PC-3 (cell line): Measurements from ENCODE around the gene ITSN1.

Experiments
- CTCF ChIP-seq: fragments of 300-600 bp; sonication (generic); conservative IDR thresholded peaks from 2 replicates; pipeline ENCODE4 v1.5.1; 2017; ENCODE audit warnings: antibody characterized with exemption, low read depth, mild to moderate bottlenecking, low read length
- EZH2 ChIP-seq: fragments of 300-600 bp; sonication (generic); IDR thresholded peaks from one replicate; pipeline ENCODE4 v1.6.1; 2017; ENCODE audit warnings: antibody characterized with exemption, mild to moderate bottlenecking, low read length; ENCODE audit not compliant: unreplicated experiment
- EZH2phosphoT487 ChIP-seq: fragments of 300-600 bp; sonication (generic); IDR thresholded peaks from 2 replicates; pipeline ENCODE4 v1.6.1; 2018; ENCODE audit warnings: mild to moderate bottlenecking, antibody characterized with exemption, low read length, borderline replicate concordance

DNA sequence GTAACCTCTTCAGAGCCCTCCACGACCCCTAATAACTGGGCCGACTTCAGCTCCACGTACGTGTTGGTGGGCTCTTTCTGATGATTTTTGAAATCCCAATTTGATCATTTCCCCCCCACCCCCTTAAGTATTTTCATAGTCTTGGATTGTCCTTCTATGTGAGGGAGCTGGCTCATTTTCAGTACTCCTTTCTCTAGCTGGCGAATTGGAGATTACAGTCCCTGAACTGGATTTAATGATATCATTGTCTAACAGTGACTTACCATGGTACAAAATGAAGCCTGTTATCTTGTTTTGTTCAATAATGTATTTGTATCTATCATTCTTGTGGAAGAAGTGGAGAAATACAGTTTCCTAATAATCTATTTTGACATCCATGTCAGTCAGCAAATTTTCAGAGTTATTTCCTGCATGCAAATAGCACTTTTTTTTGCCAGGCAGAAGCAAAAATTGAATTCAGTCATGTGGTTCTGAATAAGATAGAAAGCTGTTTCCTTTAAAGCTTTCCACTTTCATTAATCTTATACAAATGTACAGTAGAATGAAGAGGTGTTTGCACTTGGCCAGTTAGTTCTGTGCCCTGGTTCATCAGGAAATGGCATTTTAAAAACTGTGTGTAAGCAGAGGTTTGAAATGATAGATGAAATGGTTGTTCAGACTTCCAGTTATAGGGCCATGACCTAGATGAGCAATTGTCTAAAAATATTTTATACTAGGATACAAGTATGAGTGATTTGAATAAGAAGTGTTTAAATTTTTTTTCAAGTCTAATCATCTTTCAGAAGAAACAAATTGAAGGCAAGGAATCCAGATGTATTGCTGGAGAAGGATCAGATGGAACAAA lies 169.1 kb downstream of the ITSN1 start:
- TF ChIP-seq CTCF (no peak), EZH2 (no peak), EZH2phosphoT487 (no peak)
